Measurements from ENCODE around the gene SLC38A3.

- TF ChIP-seq, protein P1, sequence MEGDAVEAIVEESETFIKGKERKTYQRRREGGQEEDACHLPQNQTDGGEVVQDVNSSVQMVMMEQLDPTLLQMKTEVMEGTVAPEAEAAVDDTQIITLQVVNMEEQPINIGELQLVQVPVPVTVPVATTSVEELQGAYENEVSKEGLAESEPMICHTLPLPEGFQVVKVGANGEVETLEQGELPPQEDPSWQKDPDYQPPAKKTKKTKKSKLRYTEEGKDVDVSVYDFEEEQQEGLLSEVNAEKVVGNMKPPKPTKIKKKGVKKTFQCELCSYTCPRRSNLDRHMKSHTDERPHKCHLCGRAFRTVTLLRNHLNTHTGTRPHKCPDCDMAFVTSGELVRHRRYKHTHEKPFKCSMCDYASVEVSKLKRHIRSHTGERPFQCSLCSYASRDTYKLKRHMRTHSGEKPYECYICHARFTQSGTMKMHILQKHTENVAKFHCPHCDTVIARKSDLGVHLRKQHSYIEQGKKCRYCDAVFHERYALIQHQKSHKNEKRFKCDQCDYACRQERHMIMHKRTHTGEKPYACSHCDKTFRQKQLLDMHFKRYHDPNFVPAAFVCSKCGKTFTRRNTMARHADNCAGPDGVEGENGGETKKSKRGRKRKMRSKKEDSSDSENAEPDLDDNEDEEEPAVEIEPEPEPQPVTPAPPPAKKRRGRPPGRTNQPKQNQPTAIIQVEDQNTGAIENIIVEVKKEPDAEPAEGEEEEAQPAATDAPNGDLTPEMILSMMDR (IDR thresholded peaks at IDR 0.05) = no peak
- no peak for TF ChIP-seq POLR2A (IDR thresholded peaks at IDR 0.05)
These were observed 5.1 kb downstream of the SLC38A3 start for GRCh38 chr3:50210176-50210509.
